Activated T-helper 17 cell treated with anti-CD3 and anti-CD28 coated beads, Interleukin-2, amount 50 U/mL, for 72 hours (primary cell): ENCODE data around the gene TLDC2. TPM values are rescaled to one million over a fixed set of nuclear protein-coding genes. Genes with fewer than 3 reads are reported as not detected.
"Not testable (repeated sequence)": the region's sequence is repeated elsewhere in the genome, so short reads cannot be mapped to it uniquely, and the experiment has no call there.

Source experiments
- ATAC-seq: fragments of 150-1000 bp; cut with Tn5 transposase; replicated peaks from 2 replicates; pipeline ENCODE4 v1.10.0; 2021; ENCODE audit warnings: mild to moderate bottlenecking, moderate library complexity
- H3K27ac Mint-ChIP-seq: one replicate; pipeline ENCODE4 v1.8.0; 2022; ENCODE audit warnings: mixed read lengths
- H3K27me3 Mint-ChIP-seq: one replicate; pipeline ENCODE4 v1.8.0; 2022; ENCODE audit warnings: mixed read lengths
- H3K36me3 Mint-ChIP-seq: one replicate; pipeline ENCODE4 v1.8.0; 2022; ENCODE audit warnings: low read depth, mild to moderate bottlenecking, mixed read lengths
- H3K4me1 Mint-ChIP-seq: one replicate; pipeline ENCODE4 v1.8.0; 2022; ENCODE audit warnings: mixed read lengths
- H3K4me3 Mint-ChIP-seq: one replicate; pipeline ENCODE4 v1.8.0; 2022; ENCODE audit warnings: mild to moderate bottlenecking, mixed read lengths
- H3K9me3 Mint-ChIP-seq: one replicate; pipeline ENCODE4 v1.8.0; 2022; ENCODE audit warnings: mixed read lengths
- total RNA-seq, 2 donors: library from RNA; stranded (reverse); gene quantifications; one replicate each; pipeline ENCODE4 v1.2.3, GENCODE V29; 2022

TLDC2 gene
- total RNA-seq = not detected

DNA sequence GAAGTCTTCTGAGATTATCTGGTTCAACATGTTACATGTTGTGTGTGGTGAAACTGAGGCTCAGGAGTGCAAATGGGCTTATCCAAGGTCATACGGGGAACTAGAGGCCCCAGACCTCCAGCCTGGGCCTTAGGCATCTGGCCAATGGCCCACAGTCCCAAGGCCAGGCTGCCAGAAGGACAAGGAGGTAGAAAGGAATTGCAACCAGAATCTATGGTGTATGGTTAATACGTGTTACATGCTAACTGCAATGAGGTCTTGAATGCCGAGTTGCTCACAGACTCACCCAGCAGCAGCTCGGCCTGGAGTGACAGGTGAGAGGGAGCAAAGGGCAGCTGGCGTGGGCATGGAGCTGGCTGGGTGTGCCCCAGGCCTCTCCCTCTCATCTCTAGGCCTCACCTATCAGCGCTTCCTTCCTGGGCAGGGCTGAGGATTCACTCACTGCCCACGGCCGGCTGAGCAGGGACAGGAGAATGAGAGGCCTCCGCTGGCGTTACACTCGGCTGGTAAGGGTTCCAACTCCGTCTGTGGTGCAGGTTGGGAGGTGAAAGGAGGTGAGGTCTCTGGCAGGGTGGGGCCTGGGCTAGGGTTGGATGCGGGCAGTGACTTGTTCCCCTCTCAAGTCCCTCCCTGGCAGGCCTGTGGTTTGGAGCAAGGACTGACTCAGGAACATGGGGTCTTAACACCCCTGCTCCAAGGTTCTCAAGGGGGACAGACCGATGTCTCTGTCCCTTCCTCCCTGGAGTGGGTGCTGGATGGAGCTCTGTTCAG is at the start of gene TLDC2:
TSS of gene TLDC2 (plus strand) at position 437 of the 771 bp plus-strand sequence. CDS start at position 474, 37 bp downstream.
- H3K4me3 Mint-ChIP-seq = no peak within 1 kb of the TSS
- H3K4me1 Mint-ChIP-seq = no peaks in the 10 kb centered on the region
- no peaks in the 10 kb centered on the region for H3K36me3 Mint-ChIP-seq
- no peaks in the 10 kb centered on the region for H3K27me3 Mint-ChIP-seq
- H3K9me3 Mint-ChIP-seq = no peaks in the 10 kb centered on the region
- ATAC-seq = no peak
- peak within 1 kb of the TSS; percentile 34 for H3K27ac Mint-ChIP-seq

DNA sequence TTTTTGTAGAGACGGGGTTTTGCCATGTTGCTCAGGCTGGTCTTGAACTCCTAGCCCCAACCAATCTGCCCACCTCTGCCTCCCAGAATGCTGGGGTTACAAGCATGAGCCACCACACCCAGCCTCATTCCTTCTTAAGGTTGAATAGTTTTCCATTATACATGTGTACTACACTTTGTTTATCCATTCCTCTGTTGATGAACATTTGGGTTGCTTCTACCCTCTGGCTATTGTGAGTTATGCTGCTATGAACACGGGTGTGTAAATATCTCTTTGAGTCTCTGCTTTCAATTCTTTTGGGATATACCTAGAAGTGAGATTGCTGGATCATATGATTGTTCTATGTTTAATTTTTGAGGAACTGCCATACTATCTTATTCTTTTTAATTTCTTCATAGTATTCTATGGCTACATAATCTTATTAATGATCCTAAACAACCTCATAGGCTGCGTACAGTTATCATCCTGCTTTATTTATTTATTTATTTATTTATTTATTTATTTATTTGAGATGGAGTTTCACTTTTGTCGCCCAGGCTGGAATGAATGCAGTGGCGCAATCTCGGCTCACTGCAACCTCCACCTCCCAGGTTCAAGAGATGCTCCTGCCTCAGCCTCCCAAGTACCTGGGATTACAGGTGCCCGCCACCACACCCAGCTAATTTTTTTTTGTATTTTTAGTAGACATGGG is 49.2 kb upstream of the TLDC2 start:
- Mint-ChIP-seq H3K4me1 (no peaks in the 10 kb centered on the region), H3K27me3 (no peaks in the 10 kb centered on the region), H3K27ac (no peak overlapping the region), H3K4me3 (no peak overlapping the region), H3K36me3 (no peaks in the 10 kb centered on the region), H3K9me3 (no peaks in the 10 kb centered on the region)
- ATAC-seq = no peak

DNA sequence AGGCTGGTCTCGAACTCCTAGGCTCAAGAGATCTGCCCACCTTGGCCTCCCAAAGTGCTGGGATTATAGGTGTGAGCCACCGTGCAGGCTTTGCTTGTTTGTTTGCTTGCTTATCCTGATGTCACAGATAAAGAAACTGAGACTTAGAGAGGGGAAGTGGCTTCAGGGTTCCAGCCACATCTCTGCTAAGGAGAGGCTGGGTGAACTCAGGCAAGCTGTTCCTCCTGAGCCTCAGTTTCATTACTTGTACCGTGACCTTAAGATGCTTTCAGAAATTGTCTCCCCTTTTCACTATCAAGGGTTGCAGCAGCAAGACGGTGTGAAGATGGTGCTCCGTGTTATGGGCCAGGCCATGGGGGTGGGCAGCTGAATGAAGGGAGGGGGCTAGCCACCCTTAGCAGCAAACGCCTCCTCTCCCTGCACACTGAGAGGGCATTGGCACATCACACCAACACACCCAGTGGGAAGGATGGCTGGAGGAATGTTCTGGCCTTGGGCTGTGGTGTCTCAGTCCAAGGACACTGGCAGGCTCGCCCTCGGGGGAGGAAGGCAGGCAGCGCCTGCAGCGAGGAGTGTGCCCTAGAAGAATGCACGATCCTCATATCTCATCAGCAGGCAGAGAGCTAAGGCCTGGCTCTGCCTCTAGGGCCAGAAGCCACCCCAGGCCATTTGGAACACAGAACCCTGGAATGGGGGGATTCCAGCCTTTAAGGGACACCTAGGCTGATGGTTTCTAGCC is 48.2 kb upstream of the TLDC2 start:
- no peak overlapping the region for H3K4me3 Mint-ChIP-seq
- H3K9me3 Mint-ChIP-seq = no peaks in the 10 kb centered on the region
- no peak overlapping the region for H3K27ac Mint-ChIP-seq
- ATAC-seq = peak; percentile 49
- no peaks in the 10 kb centered on the region for H3K4me1 Mint-ChIP-seq
- no peaks in the 10 kb centered on the region for H3K36me3 Mint-ChIP-seq
- no peaks in the 10 kb centered on the region for H3K27me3 Mint-ChIP-seq

DNA sequence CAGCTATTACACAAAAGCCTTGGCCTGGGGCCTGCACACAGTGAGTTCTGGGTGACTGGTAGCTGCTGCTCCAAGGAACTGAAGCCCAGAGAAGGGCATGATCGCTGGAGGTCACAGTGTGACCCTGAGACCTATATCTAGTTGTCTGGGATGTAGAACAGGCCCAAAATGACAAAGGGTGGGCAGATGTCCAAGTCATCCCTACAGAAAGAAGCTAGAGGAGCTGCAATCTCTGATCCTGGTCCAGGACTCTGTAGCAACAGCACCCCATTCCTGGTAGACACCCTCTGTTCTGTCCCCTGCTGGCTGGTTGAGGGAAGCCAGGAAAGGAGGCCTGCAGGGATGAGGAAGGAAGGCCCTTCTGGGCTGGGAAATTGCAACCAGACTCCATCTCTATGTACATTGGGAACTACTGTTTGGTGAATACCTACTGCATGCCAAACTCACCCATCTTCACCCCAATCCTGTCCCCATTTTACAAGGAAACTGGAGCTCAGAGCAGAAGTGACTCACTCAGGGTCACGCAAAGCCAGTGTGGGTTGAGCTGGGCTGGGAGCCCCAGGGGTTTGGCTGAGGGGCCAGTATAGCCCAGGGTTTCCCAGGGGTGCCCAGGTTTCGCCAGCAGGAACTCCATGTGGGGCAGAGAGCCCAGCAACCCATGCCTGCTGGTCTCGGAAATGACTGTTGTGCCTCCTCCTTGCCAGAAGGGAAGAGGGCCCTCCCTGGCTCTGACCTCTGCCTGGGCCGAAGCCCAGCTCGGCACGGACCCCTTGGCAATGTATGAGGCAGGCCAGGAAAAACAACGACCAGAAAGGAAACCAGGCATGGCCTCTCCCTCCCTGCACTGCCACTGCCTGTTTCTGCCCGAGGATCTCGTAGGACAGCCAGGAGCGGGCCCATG is 44.9 kb upstream of the TLDC2 start:
- H3K4me3 Mint-ChIP-seq = no peak overlapping the region
- no peak for ATAC-seq
- H3K27me3 Mint-ChIP-seq = no peaks in the 10 kb centered on the region
- no peaks in the 10 kb centered on the region for H3K4me1 Mint-ChIP-seq
- no peaks in the 10 kb centered on the region for H3K9me3 Mint-ChIP-seq
- no peak overlapping the region for H3K27ac Mint-ChIP-seq
- H3K36me3 Mint-ChIP-seq = no peaks in the 10 kb centered on the region

DNA sequence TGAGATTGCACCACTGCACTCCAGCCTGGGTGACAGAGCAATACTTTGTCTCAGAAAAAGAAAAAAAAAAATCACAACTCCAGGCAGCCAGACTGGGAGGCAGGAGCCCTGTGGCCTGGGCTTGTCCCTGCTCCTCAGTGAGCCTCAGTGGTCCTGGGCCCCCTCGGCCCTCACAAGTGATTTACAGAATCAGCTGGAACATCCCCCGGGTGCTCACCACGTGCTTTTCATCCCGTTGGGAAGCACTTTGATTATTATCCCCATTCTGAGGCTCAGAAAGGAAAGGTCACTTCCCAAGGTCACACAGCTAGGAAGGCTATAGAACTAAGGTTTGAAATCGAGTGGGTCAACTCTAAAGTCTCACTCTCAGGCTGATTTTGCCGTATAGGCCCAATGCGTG is 43.1 kb upstream of the TLDC2 start:
- Mint-ChIP-seq H3K4me1 (no peaks in the 10 kb centered on the region), H3K27ac (peak overlapping the region; percentile 27), H3K36me3 (no peaks in the 10 kb centered on the region), H3K9me3 (no peaks in the 10 kb centered on the region), H3K4me3 (no peak overlapping the region), H3K27me3 (no peaks in the 10 kb centered on the region)
- ATAC-seq = no peak

DNA sequence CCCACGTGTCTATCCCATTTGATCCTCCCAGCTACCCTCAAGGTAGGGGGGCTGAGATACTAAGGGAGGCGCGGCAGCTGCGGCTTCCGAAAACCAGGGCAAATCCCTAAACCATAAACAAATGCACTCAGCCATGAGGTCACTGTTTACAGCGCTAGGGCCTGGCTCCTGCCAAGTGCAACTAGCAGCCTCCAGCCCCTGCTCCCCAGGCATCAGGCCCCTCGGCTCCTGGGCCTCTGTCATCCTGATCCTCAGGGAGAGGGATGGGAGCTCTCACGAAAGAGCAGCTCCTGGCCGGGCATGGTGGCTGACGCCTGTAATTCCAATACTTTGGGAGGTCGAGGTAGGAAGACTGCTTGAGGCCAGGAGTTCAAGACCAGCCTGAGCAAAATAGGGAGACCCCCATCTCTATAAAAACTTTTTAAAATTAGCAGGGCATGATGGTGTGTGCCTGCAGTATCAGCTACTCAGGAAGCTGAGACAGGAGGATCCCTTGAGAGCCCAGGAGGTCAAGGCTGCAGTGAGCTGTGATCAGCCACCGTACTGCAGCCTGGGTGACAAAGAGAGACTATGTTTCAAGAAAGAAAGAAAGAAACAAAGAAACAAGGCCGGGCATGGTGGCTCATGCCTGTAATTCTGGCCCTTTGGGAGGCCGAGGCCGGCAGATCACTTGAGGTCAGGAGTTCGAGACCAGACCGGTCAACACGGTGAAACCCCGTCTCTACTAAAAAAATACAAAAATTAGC is 42.5 kb upstream of the TLDC2 start:
- H3K9me3 Mint-ChIP-seq = no peaks in the 10 kb centered on the region
- no peaks in the 10 kb centered on the region for H3K36me3 Mint-ChIP-seq
- H3K4me3 Mint-ChIP-seq = no peak overlapping the region
- no peaks in the 10 kb centered on the region for H3K27me3 Mint-ChIP-seq
- no peak for ATAC-seq
- H3K4me1 Mint-ChIP-seq = no peaks in the 10 kb centered on the region
- H3K27ac Mint-ChIP-seq = no peak overlapping the region

DNA sequence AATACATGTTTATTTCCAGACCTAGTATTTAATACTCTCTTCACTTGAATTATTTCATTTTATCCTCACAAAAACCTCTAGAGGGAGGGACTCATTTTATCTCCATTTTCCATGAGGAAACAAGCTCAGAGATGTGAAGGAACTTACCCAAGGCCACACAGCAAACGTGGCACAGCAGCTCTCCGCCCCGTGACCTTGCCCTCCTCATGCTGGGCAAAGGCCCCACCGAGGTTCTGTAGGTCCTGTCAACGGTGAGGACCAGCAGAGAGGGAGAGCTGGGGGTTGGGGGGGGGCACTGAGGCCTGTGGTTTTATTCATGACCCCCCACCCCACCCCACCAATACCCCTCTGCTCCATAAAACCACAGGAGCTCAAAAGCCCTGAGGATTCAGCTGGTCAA is 40.9 kb upstream of the TLDC2 start:
- Mint-ChIP-seq H3K9me3 (no peaks in the 10 kb centered on the region), H3K4me3 (peak overlapping the region; percentile 84), H3K27ac (peak overlapping the region; percentile 79), H3K4me1 (no peaks in the 10 kb centered on the region), H3K36me3 (no peaks in the 10 kb centered on the region), H3K27me3 (no peaks in the 10 kb centered on the region)
- no peak for ATAC-seq

DNA sequence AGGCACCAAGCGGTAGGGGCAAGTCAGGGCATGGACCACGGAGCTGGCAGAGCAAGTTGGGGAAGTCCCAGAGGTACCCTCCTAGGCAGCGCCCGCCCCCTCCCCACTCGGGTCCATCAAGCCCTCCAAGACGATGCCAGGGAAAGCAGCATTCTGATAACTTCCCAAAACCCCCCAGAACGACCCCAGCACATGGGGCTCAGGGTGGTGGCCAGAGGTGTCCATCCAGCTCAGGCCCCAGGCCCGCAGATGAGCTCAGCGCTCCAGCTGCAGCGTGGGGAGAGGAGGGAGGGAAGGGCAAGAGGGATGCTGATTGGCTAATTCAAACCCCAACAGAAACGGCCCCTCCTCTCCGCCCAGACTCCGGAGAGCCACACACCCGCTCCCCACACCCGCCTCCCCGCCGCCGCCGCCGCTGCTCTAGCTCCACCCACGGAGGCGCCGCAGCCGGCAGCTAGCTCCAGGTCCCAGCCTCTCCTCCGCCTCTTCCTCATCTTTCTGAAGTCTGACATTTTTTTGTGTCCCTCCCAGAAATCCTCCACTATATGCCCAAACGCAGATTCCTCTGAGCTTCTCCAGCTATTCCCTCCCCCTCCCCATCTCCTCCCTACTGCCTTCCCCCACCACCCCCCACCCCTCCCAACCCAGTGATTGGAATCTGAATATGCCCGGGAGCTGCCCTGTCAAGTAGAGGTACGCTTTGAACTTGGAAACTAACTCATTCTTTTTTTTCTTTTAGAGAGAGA is 40.3 kb upstream of the TLDC2 start:
- Mint-ChIP-seq H3K4me1 (no peaks in the 10 kb centered on the region), H3K36me3 (no peaks in the 10 kb centered on the region), H3K4me3 (peak overlapping the region; percentile 84), H3K27ac (peak overlapping the region; percentile 79), H3K27me3 (no peaks in the 10 kb centered on the region), H3K9me3 (no peaks in the 10 kb centered on the region)
- ATAC-seq = peak; percentile 98

DNA sequence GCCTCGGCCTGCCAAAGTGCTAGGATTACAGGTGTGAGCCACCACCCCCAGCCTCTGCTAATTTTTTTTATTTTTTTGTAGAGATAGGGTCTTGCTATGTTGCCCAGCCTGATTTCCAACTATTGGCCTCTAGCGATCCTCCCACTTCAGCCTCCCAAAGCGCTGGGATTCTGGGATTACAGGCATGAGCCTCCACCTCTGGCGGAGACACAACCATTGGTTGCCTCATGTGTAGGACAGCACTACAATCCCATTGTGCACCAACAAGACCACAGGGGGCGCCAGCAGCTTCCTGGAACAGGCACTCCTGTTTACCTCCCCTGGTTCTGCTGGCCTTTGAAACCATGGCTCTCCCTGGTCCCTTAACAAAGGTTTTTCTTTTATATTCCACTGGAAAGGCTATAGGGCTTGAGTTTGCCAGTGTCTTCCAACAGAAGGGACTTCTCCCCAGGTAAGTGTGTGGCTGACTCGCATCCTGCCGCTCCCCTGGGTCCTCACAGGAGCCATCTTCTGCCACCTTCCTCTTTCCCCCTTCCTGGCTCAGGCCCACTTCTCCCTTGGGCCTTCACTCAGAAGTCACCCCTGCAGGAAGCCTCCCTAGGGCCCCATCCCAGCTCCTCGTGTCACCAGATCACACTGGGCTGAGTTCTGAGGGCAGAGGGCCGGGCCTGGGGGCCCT is 39.2 kb upstream of the TLDC2 start:
- ATAC-seq = no peak
- H3K4me1 Mint-ChIP-seq = no peaks in the 10 kb centered on the region
- no peaks in the 10 kb centered on the region for H3K36me3 Mint-ChIP-seq

DNA sequence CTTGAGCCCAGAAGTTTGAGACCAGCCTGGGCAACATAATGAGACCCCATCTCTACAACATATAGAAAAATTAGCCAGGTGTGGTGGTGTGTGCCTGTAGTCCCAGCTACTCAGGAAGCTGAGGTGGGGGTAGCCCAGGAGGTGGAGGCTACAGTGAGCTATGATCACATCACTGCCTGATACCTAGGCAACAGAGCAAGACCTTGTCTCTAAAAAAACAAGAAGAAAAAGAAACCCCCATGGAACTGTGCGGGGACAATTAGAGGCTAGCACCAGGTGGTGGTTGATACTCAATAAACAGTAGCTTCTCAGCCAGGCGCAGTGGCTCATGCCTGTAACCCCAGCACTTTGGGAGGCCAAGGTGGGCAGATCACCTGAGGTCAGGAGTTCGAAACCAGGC is 37.6 kb upstream of the TLDC2 start:
- H3K4me3 Mint-ChIP-seq, H3K27ac Mint-ChIP-seq, ATAC-seq: not testable (repeated sequence)

More for the DNA sequence above, 39.2 kb upstream of the TLDC2 start:
- peak overlapping the region; percentile 84 for H3K4me3 Mint-ChIP-seq
- H3K27ac Mint-ChIP-seq = peak overlapping the region; percentile 30
- no peaks in the 10 kb centered on the region for H3K27me3 Mint-ChIP-seq
- no peaks in the 10 kb centered on the region for H3K9me3 Mint-ChIP-seq

DNA sequence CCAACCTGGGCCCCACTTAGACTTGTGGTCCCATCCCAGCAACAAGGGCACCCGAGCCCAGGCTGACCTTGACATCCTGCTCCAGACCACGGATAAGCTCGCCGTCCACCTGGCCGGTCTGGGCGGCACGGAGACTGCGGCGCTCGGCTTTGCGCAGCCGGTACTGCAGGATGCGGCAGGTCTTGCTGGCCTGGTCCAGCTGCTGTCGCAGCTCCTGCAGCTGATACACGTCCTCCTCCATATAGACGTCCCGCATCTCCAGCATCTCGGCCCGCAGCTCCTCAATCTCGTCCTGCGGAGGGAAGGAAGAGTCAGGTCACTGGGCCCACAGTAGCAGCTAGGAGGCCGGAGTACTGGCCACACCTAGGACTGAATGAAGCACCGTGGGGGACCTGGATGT is 36.8 kb upstream of the TLDC2 start:
- no peak overlapping the region for H3K27ac Mint-ChIP-seq
- no peaks in the 10 kb centered on the region for H3K27me3 Mint-ChIP-seq
- H3K9me3 Mint-ChIP-seq = no peaks in the 10 kb centered on the region
- no peak overlapping the region for H3K4me3 Mint-ChIP-seq
- no peaks in the 10 kb centered on the region for H3K36me3 Mint-ChIP-seq
- H3K4me1 Mint-ChIP-seq = peaks cover 10% of the 10 kb centered on the region
- no peak for ATAC-seq

More for the DNA sequence above, 37.6 kb upstream of the TLDC2 start:
- not testable (repeated sequence) for H3K9me3 Mint-ChIP-seq, H3K4me1 Mint-ChIP-seq, H3K27me3 Mint-ChIP-seq, H3K36me3 Mint-ChIP-seq

DNA sequence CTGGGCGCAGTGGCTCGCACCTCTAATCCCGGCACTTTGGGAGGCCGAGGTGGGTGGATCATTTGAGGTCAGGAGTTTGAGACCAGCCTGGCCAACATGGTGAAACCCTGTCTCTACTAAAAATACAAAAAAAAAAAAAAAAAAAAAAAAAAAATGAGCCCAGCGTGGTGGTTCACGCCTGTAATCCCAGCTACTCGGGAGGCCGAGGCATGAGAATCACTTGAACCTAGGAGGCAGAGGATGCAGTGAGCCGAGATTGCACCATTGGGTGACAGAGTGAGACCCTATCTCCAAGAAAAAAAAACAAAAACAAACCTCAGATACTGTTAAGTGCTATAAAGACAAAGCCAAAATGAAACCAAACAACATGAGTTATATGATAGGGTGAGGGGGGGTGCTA is 34.9 kb upstream of the TLDC2 start:
- ATAC-seq, H3K9me3 Mint-ChIP-seq, H3K36me3 Mint-ChIP-seq, H3K4me3 Mint-ChIP-seq, H3K27me3 Mint-ChIP-seq: not testable (repeated sequence)
- peak overlapping the region; percentile 50 for H3K27ac Mint-ChIP-seq
- H3K4me1 Mint-ChIP-seq = peaks cover 10% of the 10 kb centered on the region
